H1 (cell line): ENCODE data around the gene TTLL9. TPM values are rescaled to one million over a fixed set of nuclear protein-coding genes. Genes with fewer than 3 reads are reported as not detected.

Experiments used
- ASH2L ChIP-seq: fragments of 200-600, 300-600 bp; sonication (generic); IDR thresholded peaks from one replicate; pipeline ENCODE4 v1.7.1; 2017; ENCODE audit warnings: low read length
- CBX5 ChIP-seq: fragments of 300-800, 300-1000 bp; sonication (generic); IDR thresholded peaks from 2 replicates; pipeline ENCODE4 v1.7.1; 2016; ENCODE audit warnings: antibody characterized with exemption, low read length, low read depth
- CHD1 ChIP-seq: IDR thresholded peaks from 2 replicates; pipeline ENCODE4 v1.6.1; 2012; ENCODE audit warnings: low read depth, low read length, improper control_type of control experiment
- CHD2 ChIP-seq: IDR thresholded peaks from 2 replicates; pipeline ENCODE4 v1.6.1; 2012; ENCODE audit warnings: low read length, improper control_type of control experiment
- CTBP2 ChIP-seq: IDR thresholded peaks from 2 replicates; pipeline ENCODE4 v1.7.0; 2011; ENCODE audit warnings: borderline replicate concordance, mild to moderate bottlenecking, moderate library complexity, mixed read lengths, low read length; ENCODE audit not compliant: insufficient read depth, insufficient read length
- EGR1 ChIP-seq: IDR thresholded peaks from 2 replicates; pipeline ENCODE4 v1.6.1; 2011; ENCODE audit warnings: low read depth, low read length, borderline replicate concordance
- JUN ChIP-seq: IDR thresholded peaks from 2 replicates; pipeline ENCODE4 v1.6.1; 2011; ENCODE audit warnings: low read depth, mild to moderate bottlenecking, improper control_type of control experiment, low read length
- JUND ChIP-seq: IDR thresholded peaks from 2 replicates; pipeline ENCODE4 v1.6.1; 2011; ENCODE audit warnings: mild to moderate bottlenecking, improper control_type of control experiment, low read length
- KDM1A ChIP-seq: fragments of 200-600, 300-600 bp; sonication (generic); IDR thresholded peaks from 2 replicates; pipeline ENCODE4 v1.7.1; 2016; ENCODE audit warnings: mild to moderate bottlenecking, low read length, borderline replicate concordance
- PHF8 ChIP-seq: fragments of 200-600 bp; sonication (generic); conservative IDR thresholded peaks from 2 replicates; pipeline ENCODE4 v1.7.1; 2012; ENCODE audit warnings: low read depth, mild to moderate bottlenecking, inconsistent platforms, low read length, moderate library complexity
- POU5F1 ChIP-seq: IDR thresholded peaks from 2 replicates; pipeline ENCODE4 v1.6.1; 2011; ENCODE audit warnings: low read depth, mild to moderate bottlenecking, low read length, moderate library complexity
- RAD21 ChIP-seq, 2 experiments: IDR thresholded peaks in 1 of 2; conservative IDR thresholded peaks in 1 of 2; 2 replicates each; pipeline ENCODE4 v1.6.1; 2011; ENCODE audit warnings: low read depth in 2 of 2, low read length in 2 of 2, improper control_type of control experiment in 1 of 2, inconsistent platforms in 1 of 2, mild to moderate bottlenecking in 1 of 2, moderate library complexity in 1 of 2
- RBBP5 ChIP-seq: IDR thresholded peaks from 2 replicates; pipeline ENCODE4 v1.7.1; 2012; ENCODE audit warnings: low read depth, mild to moderate bottlenecking, inconsistent platforms, low read length, moderate library complexity, borderline replicate concordance
- RFX5 ChIP-seq: IDR thresholded peaks from 2 replicates; pipeline ENCODE4 v1.6.1; 2011; ENCODE audit warnings: low read depth, low read length, improper control_type of control experiment, borderline replicate concordance
- RNF2 ChIP-seq: fragments of 200-900, 300-1000 bp; sonication (generic); IDR thresholded peaks from 2 replicates; pipeline ENCODE4 v1.7.1; 2016; ENCODE audit warnings: borderline replicate concordance, low read depth, mild to moderate bottlenecking, antibody characterized with exemption, low read length; ENCODE audit not compliant: poor library complexity, severe bottlenecking; ENCODE audit errors: missing control alignments
- SIRT6 ChIP-seq: IDR thresholded peaks from one replicate; pipeline ENCODE4 v1.7.1; 2012; ENCODE audit warnings: low read length, inconsistent platforms
- SP2 ChIP-seq: IDR thresholded peaks from 2 replicates; pipeline ENCODE4 v1.6.1; 2012; ENCODE audit warnings: mild to moderate bottlenecking, low read length, inconsistent platforms
- SP4 ChIP-seq: IDR thresholded peaks from 2 replicates; pipeline ENCODE4 v1.6.1; 2012; ENCODE audit warnings: low read length, inconsistent platforms
- SUZ12 ChIP-seq: fragments of 200-600 bp; sonication (generic); IDR thresholded peaks from 2 replicates; pipeline ENCODE4 v1.6.1; 2012; ENCODE audit warnings: mild to moderate bottlenecking, inconsistent platforms, low read length, moderate library complexity, mixed read lengths
- TCF12 ChIP-seq: IDR thresholded peaks from 2 replicates; pipeline ENCODE4 v1.6.1; 2011; ENCODE audit warnings: low read depth, mild to moderate bottlenecking, low read length
- USF2 ChIP-seq: IDR thresholded peaks from 2 replicates; pipeline ENCODE4 v1.6.1; 2011; ENCODE audit warnings: low read length, improper control_type of control experiment
- ZNF274 ChIP-seq: IDR thresholded peaks from 2 replicates; pipeline ENCODE4 v1.7.0; 2012; ENCODE audit warnings: low read length, borderline replicate concordance; ENCODE audit errors: extremely low read depth
- polyA plus RNA-seq, 7 experiments: library from polyadenylated mRNA; depleted of rRNA in 3 of 7; stranded (reverse) in 5 of 7; unstranded in 2 of 7; fragments of >200 nt in 5 of 7; fragments of 200-250 nt in 2 of 7; gene quantifications; 1 replicate in 5 of 7; 2 replicates in 1 of 7; 4 replicates in 1 of 7; pipeline versions ENCODE4 v1.2.1 to v1.2.3, GENCODE V29; 2011 to 2013; ENCODE audit warnings: missing spikeins in 2 of 7, mixed read lengths in 2 of 7
- total RNA-seq: library from RNA; stranded (reverse); fragmentation: NEBNext Ultra II Directional; extraction: Animal tissue kit (Norgen Biotek cat#: 25700); gene quantifications from 2 replicates; pipeline ENCODE4 v1.2.1, GENCODE V29; 2021

The TTLL9 gene
- total and polyA plus RNA-seq, 2 of the 8 experiments (the other 6 are each of a cell fraction or from before 2014, with no cell fraction given), result 0.06 TPM; not detected in 1

- TF ChIP-seq CBX5 (no peak), JUN (no peak), RNF2 (no peak), RAD21 (IDR thresholded peaks at IDR 0.05 in 1 of 2, conservative IDR thresholded peaks at IDR 0.05 in 1 of 2; ENCODE audit: low read depth in 2 of 2, low read length in 2 of 2) (peak; percentile 73 to 80), PHF8 (no peak), ZNF274 (no peak), SIRT6 (no peak), RBBP5 (no peak), TCF12 (no peak), KDM1A (peak; percentile 98), USF2 (no peak), CHD1 (no peak), JUND (0 out of 2 replicates have a peak, but pooled peaks have one; percentile 23), SUZ12 (no peak), CTBP2 (no peak), ASH2L (no peak), EGR1 (no peak), SP4 (no peak), RFX5 (no peak), CHD2 (no peak), POU5F1 (no peak), SP2 (no peak)
These were observed 37.1 kb upstream of the TTLL9 start (continued) for GRCh38 chr20:31833130-31833930.
